GM23338 (cell line): ENCODE results near the gene FBXL14. TPM values are rescaled to one million over a fixed set of nuclear protein-coding genes. Genes with fewer than 3 reads are reported as not detected.

Experiments used
- ATAC-seq: fragments of 200-7000 bp; cut with Tn5 transposase; 3 replicates; pipeline ENCODE4 v1.9.1; 2020
- DNase-seq: peaks from one replicate; pipeline ENCODE4 v3.0.0-alpha.2; 2015; ENCODE audit warnings: low spot score
- H2AFZ ChIP-seq: fragments of 200-600 bp; sonication (generic); 2 replicates; pipeline ENCODE4 v1.8.0; 2016; ENCODE audit warnings: antibody characterized with exemption, mild to moderate bottlenecking, moderate library complexity
- H3F3A ChIP-seq: fragments of 200-600 bp; sonication (generic); replicated peaks from 2 replicates; pipeline ENCODE4 v1.8.0; 2017; ENCODE audit warnings: antibody characterized with exemption, mixed run types, low read depth
- H3K27ac ChIP-seq: fragments of 200-600 bp; sonication (generic); 2 replicates; pipeline ENCODE4 v1.6.1; 2016; ENCODE audit warnings: low read depth
- H3K27me3 ChIP-seq: fragments of 200-600 bp; sonication (generic); 2 replicates; pipeline ENCODE4 v1.8.0; 2016; ENCODE audit warnings: mild to moderate bottlenecking, mixed run types, moderate library complexity; ENCODE audit not compliant: insufficient read depth
- H3K36me3 ChIP-seq: fragments of 200-600 bp; sonication (generic); 2 replicates; pipeline ENCODE4 v1.8.0; 2016; ENCODE audit warnings: mild to moderate bottlenecking; ENCODE audit not compliant: insufficient read depth
- H3K4me1 ChIP-seq: fragments of 200-600 bp; sonication (generic); 2 replicates; pipeline ENCODE4 v1.8.0; 2016; ENCODE audit warnings: mild to moderate bottlenecking, moderate library complexity; ENCODE audit not compliant: insufficient read depth
- H3K4me2 ChIP-seq: fragments of 200-600 bp; sonication (generic); 2 replicates; pipeline ENCODE4 v1.7.1; 2017; ENCODE audit warnings: mixed run types
- H3K4me3 ChIP-seq: fragments of 200-600 bp; sonication (generic); 2 replicates; pipeline ENCODE4 v1.6.1; 2016; ENCODE audit warnings: mixed run types
- H3K79me2 ChIP-seq: fragments of 200-600 bp; sonication (generic); replicated peaks from 2 replicates; pipeline ENCODE4 v1.8.0; 2017; ENCODE audit warnings: mild to moderate bottlenecking; ENCODE audit not compliant: insufficient read depth
- H3K9me2 ChIP-seq: fragments of 200-600 bp; sonication (generic); 2 replicates; pipeline ENCODE4 v1.8.0; 2017; ENCODE audit not compliant: insufficient read depth
- H4K20me1 ChIP-seq: fragments of 200-600 bp; sonication (generic); replicated peaks from 2 replicates; pipeline ENCODE4 v1.8.0; 2017; ENCODE audit warnings: mild to moderate bottlenecking; ENCODE audit not compliant: insufficient read depth
- H3K27ac Mint-ChIP-seq: 2 replicates; pipeline ENCODE4 v1.8.0; 2020; ENCODE audit warnings: inconsistent platforms, mild to moderate bottlenecking, moderate library complexity, mixed read lengths
- H3K27me3 Mint-ChIP-seq: 3 replicates; pipeline ENCODE4 v1.8.0; 2022; ENCODE audit warnings: low read depth, mild to moderate bottlenecking, moderate library complexity, mixed read lengths, inconsistent platforms; ENCODE audit not compliant: insufficient read depth, poor library complexity
- H3K36me3 Mint-ChIP-seq: 3 replicates; pipeline ENCODE4 v1.8.0; 2021; ENCODE audit warnings: low read depth, mild to moderate bottlenecking, inconsistent platforms, moderate library complexity, mixed read lengths
- H3K4me1 Mint-ChIP-seq: 3 replicates; pipeline ENCODE4 v1.8.0; 2020; ENCODE audit warnings: mild to moderate bottlenecking, inconsistent platforms, mixed read lengths
- H3K4me3 Mint-ChIP-seq: 3 replicates; pipeline ENCODE4 v1.8.0; 2021; ENCODE audit warnings: moderate library complexity, mild to moderate bottlenecking, inconsistent platforms, mixed read lengths
- H3K9me3 Mint-ChIP-seq: 3 replicates; pipeline ENCODE4 v1.8.0; 2020; ENCODE audit warnings: moderate library complexity, mild to moderate bottlenecking, inconsistent platforms, mixed read lengths
- ZNF114 ChIP-seq: fragments of 250-450 bp; sonication (Bioruptor Pico); IDR thresholded peaks from 2 replicates; pipeline ENCODE4 v1.5.0; 2020; ENCODE audit warnings: mild to moderate bottlenecking, moderate library complexity
- polyA plus RNA-seq: library from polyadenylated mRNA; unstranded; fragments of >200 nt; fragmentation: Nextera tagmentation; extraction: Ambion mirVana; gene quantifications from 2 replicates; pipeline ENCODE4 v1.2.1, GENCODE V29; 2016
- total RNA-seq: library from RNA; depleted of rRNA; stranded (reverse); fragments of >200 nt; shearing (Covaris generic); gene quantifications from 2 replicates; pipeline ENCODE4 v1.2.3, GENCODE V29; 2014
- TF ChIP-seq, protein P1 (sequence below): fragments of 250-450 bp; sonication (Bioruptor Pico); IDR thresholded peaks from 2 replicates; pipeline ENCODE4 v1.5.0; 2020; ENCODE audit warnings: mild to moderate bottlenecking, moderate library complexity
- TF ChIP-seq, protein P2 (sequence below): IDR thresholded peaks from 2 replicates; pipeline ENCODE4 v1.6.1; 2016; ENCODE audit warnings: antibody characterized with exemption

FBXL14 gene
- total and polyA plus RNA-seq, 2 experiments from 2014 or later, result 0.74 to 9.4 TPM

DNA sequence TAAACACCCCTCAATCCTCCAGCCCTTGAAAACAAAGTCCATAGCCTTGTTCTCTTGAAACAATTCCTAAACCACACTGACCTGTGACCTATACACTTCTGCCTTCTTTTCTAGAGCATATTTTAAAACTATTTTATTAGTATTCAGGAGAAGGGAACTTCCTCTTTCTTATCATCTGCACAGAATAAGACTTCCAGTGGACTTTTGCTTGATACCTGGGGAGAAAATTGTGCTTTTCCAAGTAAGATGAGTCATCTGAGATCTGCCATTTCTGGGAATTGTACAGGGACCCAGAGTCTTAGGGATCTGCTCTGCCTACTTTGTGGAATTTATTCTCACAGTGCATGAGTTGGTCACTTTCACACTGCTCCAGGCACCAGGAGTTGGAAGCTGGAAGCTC lies 24.1 kb upstream of the FBXL14 start:
- DNase-seq, result no peak
- TF ChIP-seq, protein P1, sequence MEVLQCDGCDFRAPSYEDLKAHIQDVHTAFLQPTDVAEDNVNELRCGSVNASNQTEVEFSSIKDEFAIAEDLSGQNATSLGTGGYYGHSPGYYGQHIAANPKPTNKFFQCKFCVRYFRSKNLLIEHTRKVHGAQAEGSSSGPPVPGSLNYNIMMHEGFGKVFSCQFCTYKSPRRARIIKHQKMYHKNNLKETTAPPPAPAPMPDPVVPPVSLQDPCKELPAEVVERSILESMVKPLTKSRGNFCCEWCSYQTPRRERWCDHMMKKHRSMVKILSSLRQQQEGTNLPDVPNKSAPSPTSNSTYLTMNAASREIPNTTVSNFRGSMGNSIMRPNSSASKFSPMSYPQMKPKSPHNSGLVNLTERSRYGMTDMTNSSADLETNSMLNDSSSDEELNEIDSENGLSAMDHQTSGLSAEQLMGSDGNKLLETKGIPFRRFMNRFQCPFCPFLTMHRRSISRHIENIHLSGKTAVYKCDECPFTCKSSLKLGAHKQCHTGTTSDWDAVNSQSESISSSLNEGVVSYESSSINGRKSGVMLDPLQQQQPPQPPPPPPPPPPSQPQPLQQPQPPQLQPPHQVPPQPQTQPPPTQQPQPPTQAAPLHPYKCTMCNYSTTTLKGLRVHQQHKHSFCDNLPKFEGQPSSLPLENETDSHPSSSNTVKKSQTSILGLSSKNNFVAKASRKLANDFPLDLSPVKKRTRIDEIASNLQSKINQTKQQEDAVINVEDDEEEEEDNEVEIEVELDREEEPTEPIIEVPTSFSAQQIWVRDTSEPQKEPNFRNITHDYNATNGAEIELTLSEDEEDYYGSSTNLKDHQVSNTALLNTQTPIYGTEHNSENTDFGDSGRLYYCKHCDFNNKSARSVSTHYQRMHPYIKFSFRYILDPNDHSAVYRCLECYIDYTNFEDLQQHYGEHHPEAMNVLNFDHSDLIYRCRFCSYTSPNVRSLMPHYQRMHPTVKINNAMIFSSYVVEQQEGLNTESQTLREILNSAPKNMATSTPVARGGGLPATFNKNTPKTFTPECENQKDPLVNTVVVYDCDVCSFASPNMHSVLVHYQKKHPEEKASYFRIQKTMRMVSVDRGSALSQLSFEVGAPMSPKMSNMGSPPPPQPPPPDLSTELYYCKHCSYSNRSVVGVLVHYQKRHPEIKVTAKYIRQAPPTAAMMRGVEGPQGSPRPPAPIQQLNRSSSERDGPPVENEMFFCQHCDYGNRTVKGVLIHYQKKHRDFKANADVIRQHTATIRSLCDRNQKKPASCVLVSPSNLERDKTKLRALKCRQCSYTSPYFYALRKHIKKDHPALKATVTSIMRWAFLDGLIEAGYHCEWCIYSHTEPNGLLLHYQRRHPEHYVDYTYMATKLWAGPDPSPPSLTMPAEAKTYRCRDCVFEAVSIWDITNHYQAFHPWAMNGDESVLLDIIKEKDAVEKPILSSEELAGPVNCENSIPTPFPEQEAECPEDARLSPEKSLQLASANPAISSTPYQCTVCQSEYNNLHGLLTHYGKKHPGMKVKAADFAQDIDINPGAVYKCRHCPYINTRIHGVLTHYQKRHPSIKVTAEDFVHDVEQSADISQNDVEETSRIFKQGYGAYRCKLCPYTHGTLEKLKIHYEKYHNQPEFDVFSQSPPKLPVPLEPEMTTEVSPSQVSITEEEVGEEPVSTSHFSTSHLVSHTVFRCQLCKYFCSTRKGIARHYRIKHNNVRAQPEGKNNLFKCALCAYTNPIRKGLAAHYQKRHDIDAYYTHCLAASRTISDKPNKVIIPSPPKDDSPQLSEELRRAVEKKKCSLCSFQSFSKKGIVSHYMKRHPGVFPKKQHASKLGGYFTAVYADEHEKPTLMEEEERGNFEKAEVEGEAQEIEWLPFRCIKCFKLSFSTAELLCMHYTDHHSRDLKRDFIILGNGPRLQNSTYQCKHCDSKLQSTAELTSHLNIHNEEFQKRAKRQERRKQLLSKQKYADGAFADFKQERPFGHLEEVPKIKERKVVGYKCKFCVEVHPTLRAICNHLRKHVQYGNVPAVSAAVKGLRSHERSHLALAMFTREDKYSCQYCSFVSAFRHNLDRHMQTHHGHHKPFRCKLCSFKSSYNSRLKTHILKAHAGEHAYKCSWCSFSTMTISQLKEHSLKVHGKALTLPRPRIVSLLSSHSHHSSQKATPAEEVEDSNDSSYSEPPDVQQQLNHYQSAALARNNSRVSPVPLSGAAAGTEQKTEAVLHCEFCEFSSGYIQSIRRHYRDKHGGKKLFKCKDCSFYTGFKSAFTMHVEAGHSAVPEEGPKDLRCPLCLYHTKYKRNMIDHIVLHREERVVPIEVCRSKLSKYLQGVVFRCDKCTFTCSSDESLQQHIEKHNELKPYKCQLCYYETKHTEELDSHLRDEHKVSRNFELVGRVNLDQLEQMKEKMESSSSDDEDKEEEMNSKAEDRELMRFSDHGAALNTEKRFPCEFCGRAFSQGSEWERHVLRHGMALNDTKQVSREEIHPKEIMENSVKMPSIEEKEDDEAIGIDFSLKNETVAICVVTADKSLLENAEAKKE (CRISPR knock-in tag), result no peak
- TF ChIP-seq ZNF114 (CRISPR knock-in tag), result no peak
- Mint-ChIP-seq H3K9me3 (no peaks in the 10 kb centered on the region), H3K4me3 (no peak overlapping the region), H3K36me3 (no peaks in the 10 kb centered on the region), H3K4me1 (peaks cover 11% of the 10 kb centered on the region; the same call in 2 of the 3 replicates), H3K27me3 (peaks cover 9% of the 10 kb centered on the region), H3K27ac (no peak overlapping the region)
- Histone ChIP-seq H3K79me2 (no peaks in the 10 kb centered on the region), H4K20me1 (no peaks in the 10 kb centered on the region; the same call in 1 of the 2 replicates), H3K9me2 (no peaks in the 10 kb centered on the region), H3K4me3 (no peak overlapping the region), H3K27me3 (peaks cover 20% of the 10 kb centered on the region; the same call in 1 of the 2 replicates), H3K4me1 (no peaks in the 10 kb centered on the region; the same call in 1 of the 2 replicates), H3K36me3 (no peaks in the 10 kb centered on the region), H2AFZ (no peak overlapping the region), H3F3A (no peaks in the 10 kb centered on the region), H3K27ac (no peak overlapping the region), H3K4me2 (no peak overlapping the region)
- ATAC-seq, result no peak

DNA sequence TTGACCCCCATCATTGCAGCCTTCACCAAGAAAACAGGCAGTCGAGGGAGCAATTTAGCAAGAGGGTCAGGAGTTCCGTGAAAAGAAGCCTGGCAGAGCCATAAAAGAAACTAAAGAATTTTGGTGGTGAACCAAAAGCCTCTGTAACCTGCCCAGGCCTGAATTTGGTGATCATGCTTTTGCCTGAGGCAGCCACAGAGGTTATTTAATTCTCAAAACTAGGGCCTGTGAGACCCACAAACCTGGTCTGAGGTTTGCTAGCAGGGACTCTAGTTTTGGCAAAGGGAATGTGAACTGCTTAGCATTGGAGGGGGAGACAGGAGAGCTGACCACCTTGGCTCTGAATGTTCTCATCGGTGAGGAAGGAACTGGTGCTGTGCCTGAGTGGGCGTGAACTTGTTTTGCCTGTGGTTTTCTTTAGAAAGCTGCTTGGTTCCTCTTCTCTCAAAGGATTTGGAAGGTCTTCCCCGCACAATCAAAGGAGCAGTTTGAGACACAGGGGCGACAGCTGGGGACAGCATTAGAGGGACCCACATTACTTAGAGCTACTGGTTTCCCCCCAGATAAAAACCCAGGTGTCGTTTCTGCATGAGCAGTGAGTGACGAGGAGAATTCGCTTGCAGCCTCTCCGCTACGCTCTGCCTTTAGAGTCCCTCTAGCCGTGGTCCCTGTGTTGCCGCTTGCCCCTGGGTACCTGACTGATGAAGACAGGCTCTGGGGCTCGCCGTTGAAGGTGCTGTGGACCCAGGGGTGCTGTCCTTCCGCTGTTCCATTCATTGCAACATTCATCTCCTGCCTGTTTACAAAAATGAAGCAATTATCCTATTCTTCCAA lies 22.1 kb upstream of the FBXL14 start:
- Histone ChIP-seq H3K27ac (no peak overlapping the region), H4K20me1 (no peaks in the 10 kb centered on the region; the same call in 1 of the 2 replicates), H3K9me2 (no peaks in the 10 kb centered on the region), H3K4me1 (no peaks in the 10 kb centered on the region; the same call in 1 of the 2 replicates), H3K27me3 (peaks cover 20% of the 10 kb centered on the region; the same call in 1 of the 2 replicates), H2AFZ (0 out of 2 replicates have a peak overlapping the region, but pooled peaks have one; percentile 2), H3K36me3 (no peaks in the 10 kb centered on the region), H3K79me2 (no peaks in the 10 kb centered on the region), H3K4me2 (no peak overlapping the region), H3K4me3 (no peak overlapping the region), H3F3A (no peaks in the 10 kb centered on the region)
- Mint-ChIP-seq H3K27me3 (peaks cover 9% of the 10 kb centered on the region), H3K27ac (no peak overlapping the region), H3K36me3 (no peaks in the 10 kb centered on the region), H3K4me1 (peaks cover 8% of the 10 kb centered on the region; the same call in 1 of the 3 replicates), H3K9me3 (no peaks in the 10 kb centered on the region), H3K4me3 (no peak overlapping the region)
- peak; percentile 44; the same call in 2 of the 3 replicates for ATAC-seq
- DNase-seq, result no peak
- TF ChIP-seq, protein P2, sequence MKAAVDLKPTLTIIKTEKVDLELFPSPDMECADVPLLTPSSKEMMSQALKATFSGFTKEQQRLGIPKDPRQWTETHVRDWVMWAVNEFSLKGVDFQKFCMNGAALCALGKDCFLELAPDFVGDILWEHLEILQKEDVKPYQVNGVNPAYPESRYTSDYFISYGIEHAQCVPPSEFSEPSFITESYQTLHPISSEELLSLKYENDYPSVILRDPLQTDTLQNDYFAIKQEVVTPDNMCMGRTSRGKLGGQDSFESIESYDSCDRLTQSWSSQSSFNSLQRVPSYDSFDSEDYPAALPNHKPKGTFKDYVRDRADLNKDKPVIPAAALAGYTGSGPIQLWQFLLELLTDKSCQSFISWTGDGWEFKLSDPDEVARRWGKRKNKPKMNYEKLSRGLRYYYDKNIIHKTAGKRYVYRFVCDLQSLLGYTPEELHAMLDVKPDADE, result no peak
